GM23338 (cell line): ENCODE results near the gene DPYSL5. TPM values are rescaled to one million over a fixed set of nuclear protein-coding genes. Genes with fewer than 3 reads are reported as not detected.

Source experiments
- ATAC-seq: fragments of 200-7000 bp; cut with Tn5 transposase; 3 replicates; pipeline ENCODE4 v1.9.1; 2020
- DNase-seq: peaks from one replicate; pipeline ENCODE4 v3.0.0-alpha.2; 2015; ENCODE audit warnings: low spot score
- H2AFZ ChIP-seq: fragments of 200-600 bp; sonication (generic); 2 replicates; pipeline ENCODE4 v1.8.0; 2016; ENCODE audit warnings: antibody characterized with exemption, mild to moderate bottlenecking, moderate library complexity
- H3F3A ChIP-seq: fragments of 200-600 bp; sonication (generic); replicated peaks from 2 replicates; pipeline ENCODE4 v1.8.0; 2017; ENCODE audit warnings: antibody characterized with exemption, mixed run types, low read depth
- H3K27ac ChIP-seq: fragments of 200-600 bp; sonication (generic); 2 replicates; pipeline ENCODE4 v1.6.1; 2016; ENCODE audit warnings: low read depth
- H3K27me3 ChIP-seq: fragments of 200-600 bp; sonication (generic); 2 replicates; pipeline ENCODE4 v1.8.0; 2016; ENCODE audit warnings: mild to moderate bottlenecking, mixed run types, moderate library complexity; ENCODE audit not compliant: insufficient read depth
- H3K36me3 ChIP-seq: fragments of 200-600 bp; sonication (generic); 2 replicates; pipeline ENCODE4 v1.8.0; 2016; ENCODE audit warnings: mild to moderate bottlenecking; ENCODE audit not compliant: insufficient read depth
- H3K4me1 ChIP-seq: fragments of 200-600 bp; sonication (generic); 2 replicates; pipeline ENCODE4 v1.8.0; 2016; ENCODE audit warnings: mild to moderate bottlenecking, moderate library complexity; ENCODE audit not compliant: insufficient read depth
- H3K4me2 ChIP-seq: fragments of 200-600 bp; sonication (generic); 2 replicates; pipeline ENCODE4 v1.7.1; 2017; ENCODE audit warnings: mixed run types
- H3K4me3 ChIP-seq: fragments of 200-600 bp; sonication (generic); 2 replicates; pipeline ENCODE4 v1.6.1; 2016; ENCODE audit warnings: mixed run types
- H3K79me2 ChIP-seq: fragments of 200-600 bp; sonication (generic); replicated peaks from 2 replicates; pipeline ENCODE4 v1.8.0; 2017; ENCODE audit warnings: mild to moderate bottlenecking; ENCODE audit not compliant: insufficient read depth
- H3K9me2 ChIP-seq: fragments of 200-600 bp; sonication (generic); 2 replicates; pipeline ENCODE4 v1.8.0; 2017; ENCODE audit not compliant: insufficient read depth
- H4K20me1 ChIP-seq: fragments of 200-600 bp; sonication (generic); replicated peaks from 2 replicates; pipeline ENCODE4 v1.8.0; 2017; ENCODE audit warnings: mild to moderate bottlenecking; ENCODE audit not compliant: insufficient read depth
- H3K27ac Mint-ChIP-seq: 2 replicates; pipeline ENCODE4 v1.8.0; 2020; ENCODE audit warnings: inconsistent platforms, mild to moderate bottlenecking, moderate library complexity, mixed read lengths
- H3K27me3 Mint-ChIP-seq: 3 replicates; pipeline ENCODE4 v1.8.0; 2022; ENCODE audit warnings: low read depth, mild to moderate bottlenecking, moderate library complexity, mixed read lengths, inconsistent platforms; ENCODE audit not compliant: insufficient read depth, poor library complexity
- H3K36me3 Mint-ChIP-seq: 3 replicates; pipeline ENCODE4 v1.8.0; 2021; ENCODE audit warnings: low read depth, mild to moderate bottlenecking, inconsistent platforms, moderate library complexity, mixed read lengths
- H3K4me1 Mint-ChIP-seq: 3 replicates; pipeline ENCODE4 v1.8.0; 2020; ENCODE audit warnings: mild to moderate bottlenecking, inconsistent platforms, mixed read lengths
- H3K4me3 Mint-ChIP-seq: 3 replicates; pipeline ENCODE4 v1.8.0; 2021; ENCODE audit warnings: moderate library complexity, mild to moderate bottlenecking, inconsistent platforms, mixed read lengths
- H3K9me3 Mint-ChIP-seq: 3 replicates; pipeline ENCODE4 v1.8.0; 2020; ENCODE audit warnings: moderate library complexity, mild to moderate bottlenecking, inconsistent platforms, mixed read lengths
- EZH2 ChIP-seq: fragments of 200-600 bp; sonication (generic); IDR thresholded peaks from one replicate; pipeline ENCODE4 v1.8.0; 2017; ENCODE audit warnings: antibody characterized with exemption, mild to moderate bottlenecking, low read depth; ENCODE audit not compliant: unreplicated experiment
- EZH2phosphoT487 ChIP-seq: fragments of 200-600 bp; sonication (generic); IDR thresholded peaks from one replicate; pipeline ENCODE4 v1.8.1; 2018; ENCODE audit warnings: antibody characterized with exemption; ENCODE audit not compliant: unreplicated experiment
- JUNB ChIP-seq: IDR thresholded peaks from one replicate; pipeline ENCODE4 v1.6.1; 2016; ENCODE audit warnings: antibody characterized with exemption; ENCODE audit not compliant: unreplicated experiment
- NANOG ChIP-seq: IDR thresholded peaks from 2 replicates; pipeline ENCODE4 v1.6.1; 2016; ENCODE audit warnings: antibody characterized with exemption, borderline replicate concordance
- POLR2AphosphoS5 ChIP-seq: IDR thresholded peaks from 2 replicates; pipeline ENCODE4 v1.6.1; 2016; ENCODE audit warnings: antibody characterized with exemption, low read depth
- ZNF331 ChIP-seq: fragments of 250-450 bp; sonication (Bioruptor Pico); IDR thresholded peaks from 2 replicates; pipeline ENCODE4 v1.5.0; 2020; ENCODE audit warnings: low read depth, mild to moderate bottlenecking, moderate library complexity
- polyA plus RNA-seq: library from polyadenylated mRNA; unstranded; fragments of >200 nt; fragmentation: Nextera tagmentation; extraction: Ambion mirVana; gene quantifications from 2 replicates; pipeline ENCODE4 v1.2.1, GENCODE V29; 2016
- total RNA-seq: library from RNA; depleted of rRNA; stranded (reverse); fragments of >200 nt; shearing (Covaris generic); gene quantifications from 2 replicates; pipeline ENCODE4 v1.2.3, GENCODE V29; 2014
- TF ChIP-seq, protein P1 (sequence below), 2 experiments: fragments of 200-600 bp in 1 of 2; sonication (generic) in 1 of 2; conservative IDR thresholded peaks; 2 replicates each; pipeline versions ENCODE4 v1.5.1 to v1.6.1; 2016 to 2017; ENCODE audit warnings: antibody characterized with exemption in 2 of 2, low read depth in 2 of 2, mild to moderate bottlenecking in 2 of 2, moderate library complexity in 1 of 2
- TF ChIP-seq, protein P2 (sequence below): IDR thresholded peaks from one replicate; pipeline ENCODE4 v1.6.1; 2018; ENCODE audit warnings: antibody characterized with exemption; ENCODE audit not compliant: unreplicated experiment
- TF ChIP-seq, protein P3 (sequence below): IDR thresholded peaks from 2 replicates; pipeline ENCODE4 v1.6.1; 2016; ENCODE audit warnings: antibody characterized with exemption

Gene DPYSL5
- total and polyA plus RNA-seq, 2 experiments from 2014 or later, result 3.1 to 8.1 TPM

DNA sequence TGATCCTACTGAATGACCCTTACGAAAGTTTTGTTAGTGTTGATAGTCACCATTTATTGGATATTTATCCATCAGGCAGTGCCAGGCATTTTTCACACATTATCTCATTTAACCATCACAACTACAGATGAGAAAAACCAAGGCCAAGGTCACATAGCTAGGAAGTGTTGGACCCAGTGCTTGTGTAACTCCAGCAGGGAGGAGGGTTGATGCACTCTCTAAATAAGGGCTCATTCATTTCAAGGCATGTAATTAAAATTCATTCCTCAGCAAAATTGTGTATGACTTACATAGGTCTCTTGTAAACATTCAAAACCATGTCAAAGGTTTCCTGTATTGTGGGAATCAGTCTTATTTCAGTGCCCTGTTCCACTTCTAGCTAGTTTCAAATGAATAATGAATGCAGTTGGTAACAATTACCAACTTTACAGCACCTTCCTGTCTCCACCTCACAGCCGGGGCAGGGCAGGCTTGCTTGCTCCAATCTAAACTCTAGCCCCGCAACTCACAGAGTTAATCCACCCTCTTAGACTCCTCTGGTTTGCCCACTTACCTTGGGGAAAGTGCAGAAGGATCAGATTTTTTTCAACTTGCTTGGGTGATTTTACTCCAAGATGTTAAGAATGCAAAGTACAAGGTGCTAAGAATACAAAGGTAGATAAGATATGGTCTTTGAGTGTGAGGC is 116.7 kb downstream of the DPYSL5 start:
- Histone ChIP-seq H3F3A (no peaks in the 10 kb centered on the region), H3K27me3 (peaks cover 14% of the 10 kb centered on the region; the same call in 1 of the 2 replicates), H3K4me1 (no peaks in the 10 kb centered on the region), H2AFZ (no peak overlapping the region), H3K36me3 (no peaks in the 10 kb centered on the region), H4K20me1 (no peaks in the 10 kb centered on the region), H3K27ac (no peak overlapping the region), H3K4me2 (no peak overlapping the region), H3K79me2 (no peaks in the 10 kb centered on the region), H3K9me2 (no peaks in the 10 kb centered on the region), H3K4me3 (no peak overlapping the region)
- H3K27ac Mint-ChIP-seq, result no peak overlapping the region
- H3K9me3 Mint-ChIP-seq, result no peaks in the 10 kb centered on the region; the same call in 2 of the 3 replicates
- peaks cover 5% of the 10 kb centered on the region for H3K4me1 Mint-ChIP-seq
- no peaks in the 10 kb centered on the region; the same call in 2 of the 3 replicates for H3K36me3 Mint-ChIP-seq
- H3K4me3 Mint-ChIP-seq, result no peak overlapping the region
- ATAC-seq, result no peak
- H3K27me3 Mint-ChIP-seq, result peaks cover 7% of the 10 kb centered on the region
- no peak for TF ChIP-seq NANOG
- no peak for TF ChIP-seq JUNB
- TF ChIP-seq EZH2, result no peak
- TF ChIP-seq, protein P1, sequence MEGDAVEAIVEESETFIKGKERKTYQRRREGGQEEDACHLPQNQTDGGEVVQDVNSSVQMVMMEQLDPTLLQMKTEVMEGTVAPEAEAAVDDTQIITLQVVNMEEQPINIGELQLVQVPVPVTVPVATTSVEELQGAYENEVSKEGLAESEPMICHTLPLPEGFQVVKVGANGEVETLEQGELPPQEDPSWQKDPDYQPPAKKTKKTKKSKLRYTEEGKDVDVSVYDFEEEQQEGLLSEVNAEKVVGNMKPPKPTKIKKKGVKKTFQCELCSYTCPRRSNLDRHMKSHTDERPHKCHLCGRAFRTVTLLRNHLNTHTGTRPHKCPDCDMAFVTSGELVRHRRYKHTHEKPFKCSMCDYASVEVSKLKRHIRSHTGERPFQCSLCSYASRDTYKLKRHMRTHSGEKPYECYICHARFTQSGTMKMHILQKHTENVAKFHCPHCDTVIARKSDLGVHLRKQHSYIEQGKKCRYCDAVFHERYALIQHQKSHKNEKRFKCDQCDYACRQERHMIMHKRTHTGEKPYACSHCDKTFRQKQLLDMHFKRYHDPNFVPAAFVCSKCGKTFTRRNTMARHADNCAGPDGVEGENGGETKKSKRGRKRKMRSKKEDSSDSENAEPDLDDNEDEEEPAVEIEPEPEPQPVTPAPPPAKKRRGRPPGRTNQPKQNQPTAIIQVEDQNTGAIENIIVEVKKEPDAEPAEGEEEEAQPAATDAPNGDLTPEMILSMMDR (conservative IDR thresholded peaks at IDR 0.05; ENCODE audit: low read depth in 2 of 2), result no peak
- TF ChIP-seq EZH2phosphoT487, result no peak
- TF ChIP-seq POLR2AphosphoS5, result no peak
- TF ChIP-seq ZNF331 (CRISPR knock-in tag), result no peak
- TF ChIP-seq, protein P2, sequence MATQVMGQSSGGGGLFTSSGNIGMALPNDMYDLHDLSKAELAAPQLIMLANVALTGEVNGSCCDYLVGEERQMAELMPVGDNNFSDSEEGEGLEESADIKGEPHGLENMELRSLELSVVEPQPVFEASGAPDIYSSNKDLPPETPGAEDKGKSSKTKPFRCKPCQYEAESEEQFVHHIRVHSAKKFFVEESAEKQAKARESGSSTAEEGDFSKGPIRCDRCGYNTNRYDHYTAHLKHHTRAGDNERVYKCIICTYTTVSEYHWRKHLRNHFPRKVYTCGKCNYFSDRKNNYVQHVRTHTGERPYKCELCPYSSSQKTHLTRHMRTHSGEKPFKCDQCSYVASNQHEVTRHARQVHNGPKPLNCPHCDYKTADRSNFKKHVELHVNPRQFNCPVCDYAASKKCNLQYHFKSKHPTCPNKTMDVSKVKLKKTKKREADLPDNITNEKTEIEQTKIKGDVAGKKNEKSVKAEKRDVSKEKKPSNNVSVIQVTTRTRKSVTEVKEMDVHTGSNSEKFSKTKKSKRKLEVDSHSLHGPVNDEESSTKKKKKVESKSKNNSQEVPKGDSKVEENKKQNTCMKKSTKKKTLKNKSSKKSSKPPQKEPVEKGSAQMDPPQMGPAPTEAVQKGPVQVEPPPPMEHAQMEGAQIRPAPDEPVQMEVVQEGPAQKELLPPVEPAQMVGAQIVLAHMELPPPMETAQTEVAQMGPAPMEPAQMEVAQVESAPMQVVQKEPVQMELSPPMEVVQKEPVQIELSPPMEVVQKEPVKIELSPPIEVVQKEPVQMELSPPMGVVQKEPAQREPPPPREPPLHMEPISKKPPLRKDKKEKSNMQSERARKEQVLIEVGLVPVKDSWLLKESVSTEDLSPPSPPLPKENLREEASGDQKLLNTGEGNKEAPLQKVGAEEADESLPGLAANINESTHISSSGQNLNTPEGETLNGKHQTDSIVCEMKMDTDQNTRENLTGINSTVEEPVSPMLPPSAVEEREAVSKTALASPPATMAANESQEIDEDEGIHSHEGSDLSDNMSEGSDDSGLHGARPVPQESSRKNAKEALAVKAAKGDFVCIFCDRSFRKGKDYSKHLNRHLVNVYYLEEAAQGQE, result no peak
- TF ChIP-seq, protein P3, sequence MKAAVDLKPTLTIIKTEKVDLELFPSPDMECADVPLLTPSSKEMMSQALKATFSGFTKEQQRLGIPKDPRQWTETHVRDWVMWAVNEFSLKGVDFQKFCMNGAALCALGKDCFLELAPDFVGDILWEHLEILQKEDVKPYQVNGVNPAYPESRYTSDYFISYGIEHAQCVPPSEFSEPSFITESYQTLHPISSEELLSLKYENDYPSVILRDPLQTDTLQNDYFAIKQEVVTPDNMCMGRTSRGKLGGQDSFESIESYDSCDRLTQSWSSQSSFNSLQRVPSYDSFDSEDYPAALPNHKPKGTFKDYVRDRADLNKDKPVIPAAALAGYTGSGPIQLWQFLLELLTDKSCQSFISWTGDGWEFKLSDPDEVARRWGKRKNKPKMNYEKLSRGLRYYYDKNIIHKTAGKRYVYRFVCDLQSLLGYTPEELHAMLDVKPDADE, result no peak
- no peak for DNase-seq
